HFF-Myc (cell line): ENCODE data around the gene MIGA1.

Source experiments
- DNase-seq: peaks from one replicate; pipeline ENCODE4 v3.0.0-alpha.2; 2011; ENCODE audit warnings: low read depth; ENCODE audit errors: extremely low read depth
- H3K4me3 ChIP-seq: replicated peaks from 2 replicates; pipeline ENCODE4 v1.5.1; 2011; ENCODE audit warnings: low read depth, mild to moderate bottlenecking, control low read depth, low read length
- CTCF ChIP-seq: IDR thresholded peaks from 2 replicates; pipeline ENCODE4 v1.5.1; 2012; ENCODE audit warnings: mild to moderate bottlenecking, low read depth, low read length, control low read depth; ENCODE audit errors: missing control alignments

MIGA1 gene

DNA sequence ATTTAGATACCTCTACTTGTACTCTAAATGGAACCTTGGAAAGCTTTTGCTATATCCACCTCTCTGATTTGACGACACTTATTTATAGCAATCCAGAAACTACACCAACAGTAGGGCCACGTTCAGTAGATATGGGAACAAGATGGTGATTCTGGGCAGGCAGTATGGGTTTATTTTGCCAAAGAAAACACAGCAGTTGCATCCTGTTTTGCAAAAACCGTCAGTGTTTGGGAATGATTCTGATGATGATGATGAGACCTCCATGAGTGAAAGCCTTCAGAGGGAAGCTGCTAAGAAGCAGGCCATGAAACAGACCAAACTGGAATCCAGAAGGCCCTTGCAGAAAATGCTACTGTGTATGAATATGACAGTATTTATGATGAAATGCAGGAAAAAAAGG is 67.5 kb downstream of the MIGA1 start:
- TF ChIP-seq CTCF, result no peak
- H3K4me3 ChIP-seq, result no peak overlapping the region
- DNase-seq, result no peak

GRCh38 chr1:77847621-77848080 is 68.2 kb downstream of the MIGA1 start:
- no peak for TF ChIP-seq CTCF
- no peak for DNase-seq
- H3K4me3 ChIP-seq, result no peak overlapping the region

DNA sequence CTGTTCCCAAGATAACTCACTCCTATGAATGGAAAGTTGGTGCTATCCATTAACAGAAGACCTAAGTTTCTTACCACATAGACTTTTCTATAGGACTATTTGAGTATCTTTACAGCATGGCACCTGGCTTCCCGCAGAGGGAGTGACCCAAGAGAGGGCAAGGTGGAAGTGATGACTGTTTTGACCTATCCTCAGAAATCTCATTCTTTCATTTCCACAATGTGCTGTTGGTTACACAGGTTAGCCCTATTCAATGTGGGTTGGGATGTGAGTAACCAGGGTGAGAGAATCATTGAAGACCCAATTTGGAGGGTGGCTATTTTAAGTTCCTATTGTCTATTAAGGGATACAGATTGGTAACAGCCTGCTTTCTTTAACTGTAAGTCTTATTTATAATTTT is 70.6 kb downstream of the MIGA1 start:
- TF ChIP-seq CTCF, result no peak
- no peak for DNase-seq
- no peak overlapping the region for H3K4me3 ChIP-seq

GRCh38 chr1:77857552-77857951 is 78.1 kb downstream of the MIGA1 start:
- TF ChIP-seq CTCF, result no peak

DNA sequence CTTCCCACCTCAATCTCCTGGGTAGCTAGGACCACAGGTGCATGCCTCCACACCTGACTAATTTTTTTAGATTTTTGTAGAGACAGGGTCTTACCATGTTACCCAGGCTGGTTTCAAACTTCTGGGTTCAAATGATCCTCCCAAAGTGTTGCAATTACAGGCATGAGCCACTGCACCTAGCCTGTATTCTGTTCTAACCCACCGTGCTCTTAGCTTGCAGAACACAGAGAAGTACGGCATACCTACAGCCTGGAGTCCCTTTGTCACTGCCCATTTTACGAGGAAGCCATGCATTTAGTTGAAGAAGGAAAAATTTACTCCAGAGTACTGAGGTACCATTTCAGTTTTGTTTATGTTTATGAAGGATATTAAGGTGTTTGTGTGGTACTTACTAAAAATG is 79.3 kb downstream of the MIGA1 start:
- TF ChIP-seq CTCF, result no peak
- H3K4me3 ChIP-seq, result no peak overlapping the region
- no peak for DNase-seq

More at GRCh38 chr1:77857552-77857951, 78.1 kb downstream of the MIGA1 start:
- no peak for DNase-seq
- H3K4me3 ChIP-seq, result no peak overlapping the region

- no peak overlapping the region for H3K4me3 ChIP-seq
- no peak for TF ChIP-seq CTCF
- DNase-seq, result no peak
Observed at GRCh38 chr1:77859248-77859647, 79.8 kb downstream of the MIGA1 start.

GRCh38 chr1:77866296-77866695 is 86.8 kb downstream of the MIGA1 start:
- no peak for TF ChIP-seq CTCF
- DNase-seq, result no peak
- no peak overlapping the region for H3K4me3 ChIP-seq
